ENCODE data around the gene TBC1D10A. TPM values are rescaled to one million over a fixed set of nuclear protein-coding genes. Genes with fewer than 3 reads are reported as not detected.

Gene TBC1D10A
- total RNA-seq, 2 donors from 2014 or later: 31.5 to 54.2 TPM

DNA sequence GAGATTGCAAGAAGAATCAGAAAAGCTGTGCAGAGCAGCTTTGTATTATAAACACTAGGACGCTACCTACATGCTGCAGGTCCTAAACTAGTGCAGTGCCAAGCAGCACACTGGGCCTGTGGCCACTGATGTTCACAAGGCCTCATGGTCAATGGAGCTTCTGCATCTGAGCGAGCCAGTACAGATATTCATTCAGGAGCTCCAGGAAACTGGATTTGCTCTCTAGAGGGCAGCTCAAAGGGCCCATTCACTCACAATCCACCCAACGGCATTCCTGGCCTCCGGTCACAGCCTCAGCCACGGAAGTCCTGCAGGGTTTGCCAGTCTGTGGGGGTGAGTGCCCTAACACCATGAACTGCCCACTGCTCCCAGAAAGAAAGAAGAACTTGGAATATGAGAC, 5.8 kb upstream of the TBC1D10A start:
- TF ChIP-seq, protein P1, sequence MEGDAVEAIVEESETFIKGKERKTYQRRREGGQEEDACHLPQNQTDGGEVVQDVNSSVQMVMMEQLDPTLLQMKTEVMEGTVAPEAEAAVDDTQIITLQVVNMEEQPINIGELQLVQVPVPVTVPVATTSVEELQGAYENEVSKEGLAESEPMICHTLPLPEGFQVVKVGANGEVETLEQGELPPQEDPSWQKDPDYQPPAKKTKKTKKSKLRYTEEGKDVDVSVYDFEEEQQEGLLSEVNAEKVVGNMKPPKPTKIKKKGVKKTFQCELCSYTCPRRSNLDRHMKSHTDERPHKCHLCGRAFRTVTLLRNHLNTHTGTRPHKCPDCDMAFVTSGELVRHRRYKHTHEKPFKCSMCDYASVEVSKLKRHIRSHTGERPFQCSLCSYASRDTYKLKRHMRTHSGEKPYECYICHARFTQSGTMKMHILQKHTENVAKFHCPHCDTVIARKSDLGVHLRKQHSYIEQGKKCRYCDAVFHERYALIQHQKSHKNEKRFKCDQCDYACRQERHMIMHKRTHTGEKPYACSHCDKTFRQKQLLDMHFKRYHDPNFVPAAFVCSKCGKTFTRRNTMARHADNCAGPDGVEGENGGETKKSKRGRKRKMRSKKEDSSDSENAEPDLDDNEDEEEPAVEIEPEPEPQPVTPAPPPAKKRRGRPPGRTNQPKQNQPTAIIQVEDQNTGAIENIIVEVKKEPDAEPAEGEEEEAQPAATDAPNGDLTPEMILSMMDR (IDR thresholded peaks at IDR 0.05): no peak
- Histone ChIP-seq H3K36me3 (peaks cover 56% of the 10 kb centered on the region), H3K27me3 (replicated peaks; ENCODE audit: insufficient read depth) (no peaks in the 10 kb centered on the region), H3K4me3 (no peak overlapping the region), H3K27ac (no peak overlapping the region), H3K9me3 (no peaks in the 10 kb centered on the region), H3K4me1 (ENCODE audit: control insufficient read depth in 1 of 2, low read depth in 2 of 2) (peaks cover 0 to 2% of the 10 kb centered on the region in 2 donors)
- ATAC-seq (ENCODE audit: insufficient number of reproducible peaks, low FRiP score, low read depth) (no peak), DNase-seq (ENCODE audit: low spot score) (no peak)

GRCh38 chr22:30328466-30329049, 1.8 kb upstream of the TBC1D10A start:
- Histone ChIP-seq H3K27ac (no peak overlapping the region), H3K27me3 (replicated peaks; ENCODE audit: insufficient read depth) (no peaks in the 10 kb centered on the region), H3K9me3 (no peaks in the 10 kb centered on the region), H3K4me3 (no peak overlapping the region), H3K4me1 (ENCODE audit: control insufficient read depth in 1 of 2, low read depth in 2 of 2) (peaks cover 21 to 32% of the 10 kb centered on the region in 2 donors), H3K36me3 (peaks cover 16% of the 10 kb centered on the region)
- TF ChIP-seq, protein P1 (IDR thresholded peaks at IDR 0.05): no peak
- ATAC-seq (ENCODE audit: insufficient number of reproducible peaks, low FRiP score, low read depth) (no peak), DNase-seq (ENCODE audit: low spot score) (no peak)

GRCh38 chr22:30327864-30328345, 1.2 kb upstream of the TBC1D10A start:
- DNase-seq (ENCODE audit: low spot score) (no peak), ATAC-seq (ENCODE audit: insufficient number of reproducible peaks, low FRiP score, low read depth) (no peak)
- peaks cover 10% of the 10 kb centered on the region for H3K36me3 ChIP-seq
- no peak overlapping the region for H3K4me3 ChIP-seq
- peak overlapping the region in 1 of 2 donors; percentile 74 for H3K27ac ChIP-seq
- TF ChIP-seq, protein P1 (IDR thresholded peaks at IDR 0.05): no peak
- H3K27me3 ChIP-seq (replicated peaks; ENCODE audit: insufficient read depth): no peaks in the 10 kb centered on the region
- H3K9me3 ChIP-seq: no peaks in the 10 kb centered on the region
- H3K4me1 ChIP-seq (ENCODE audit: control insufficient read depth in 1 of 2, low read depth in 2 of 2): peaks cover 25 to 39% of the 10 kb centered on the region in 2 donors

GRCh38 chr22:30326255-30326705, 461 bp downstream of the TBC1D10A start:
- Histone ChIP-seq H3K9me3 (no peaks in the 10 kb centered on the region), H3K4me3 (peak overlapping the region; percentile 93), H3K27ac (peak overlapping the region; percentile 86 to 88), H3K4me1 (ENCODE audit: control insufficient read depth in 1 of 2, low read depth in 2 of 2) (peaks cover 39 to 55% of the 10 kb centered on the region in 2 donors), H3K27me3 (replicated peaks; ENCODE audit: insufficient read depth) (no peaks in the 10 kb centered on the region), H3K36me3 (peaks cover 5% of the 10 kb centered on the region)
- TF ChIP-seq, protein P1 (IDR thresholded peaks at IDR 0.05): no peak
- ATAC-seq (ENCODE audit: insufficient number of reproducible peaks, low FRiP score, low read depth) (peak; percentile 14), DNase-seq (ENCODE audit: low spot score) (no peak)

DNA sequence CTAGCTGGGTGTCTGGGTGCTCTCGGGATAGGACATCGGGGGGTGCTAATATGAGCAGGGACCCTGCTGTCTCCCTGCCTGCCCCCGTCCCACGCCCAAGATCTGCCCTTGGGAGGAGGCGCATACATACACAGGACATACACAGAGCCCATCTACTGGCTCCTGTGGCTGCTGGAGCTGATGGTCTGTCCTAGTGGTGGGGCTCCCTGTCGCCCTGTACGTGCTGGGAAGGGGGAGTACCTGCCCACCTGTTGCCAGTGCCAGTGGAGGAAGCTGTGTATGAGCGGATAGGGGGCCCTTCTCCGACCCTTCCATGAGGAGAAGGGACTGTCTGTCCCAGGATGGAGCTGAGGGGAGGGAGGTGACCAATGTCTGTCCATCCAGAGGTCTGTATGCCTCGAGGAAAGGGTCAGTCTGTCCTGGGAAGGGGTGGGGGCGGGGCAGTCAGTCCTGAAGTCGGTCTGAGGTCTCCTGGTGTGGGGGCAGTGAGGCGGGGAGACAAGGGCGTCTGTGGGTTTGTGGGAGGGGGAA, 952 bp downstream of the TBC1D10A start:
- H3K36me3 ChIP-seq: peaks cover 5% of the 10 kb centered on the region
- ATAC-seq (ENCODE audit: insufficient number of reproducible peaks, low FRiP score, low read depth) (no peak), DNase-seq (ENCODE audit: low spot score) (no peak)
- H3K4me3 ChIP-seq: peak overlapping the region; percentile 93
- no peaks in the 10 kb centered on the region for H3K27me3 ChIP-seq (replicated peaks; ENCODE audit: insufficient read depth)
- TF ChIP-seq, protein P1 (IDR thresholded peaks at IDR 0.05): no peak
- H3K27ac ChIP-seq: peak overlapping the region; percentile 86 to 88
- peaks cover 44 to 60% of the 10 kb centered on the region in 2 donors for H3K4me1 ChIP-seq (ENCODE audit: control insufficient read depth in 1 of 2, low read depth in 2 of 2)
- no peaks in the 10 kb centered on the region for H3K9me3 ChIP-seq
